ENCODE measurements around the gene WRAP53.

The WRAP53 gene

GRCh38 chr17:7700510-7700909, 12.2 kb downstream of the WRAP53 start:
- no peak for DNase-seq (ENCODE audit: low spot score)
- no peak for TF ChIP-seq CTCF (IDR thresholded peaks at IDR 0.05; ENCODE audit: extremely low read depth, missing control alignments)

- no peak for DNase-seq (ENCODE audit: low spot score)
- no peak for TF ChIP-seq CTCF (IDR thresholded peaks at IDR 0.05; ENCODE audit: extremely low read depth, missing control alignments)
Measured at GRCh38 chr17:7701681-7702080, 13.4 kb downstream of the WRAP53 start.

- no peak for TF ChIP-seq CTCF (IDR thresholded peaks at IDR 0.05; ENCODE audit: extremely low read depth, missing control alignments)
Measured at GRCh38 chr17:7702776-7703175, 14.5 kb downstream of the WRAP53 start.

GRCh38 chr17:7703584-7704479, 15.6 kb downstream of the WRAP53 start:
- no peak for TF ChIP-seq CTCF (IDR thresholded peaks at IDR 0.05; ENCODE audit: extremely low read depth, missing control alignments)
- DNase-seq (ENCODE audit: low spot score) = no peak

More at GRCh38 chr17:7702776-7703175, 14.5 kb downstream of the WRAP53 start:
- DNase-seq (ENCODE audit: low spot score) = no peak

GRCh38 chr17:7704601-7705268, 16.5 kb downstream of the WRAP53 start, which contains the start of gene EFNB3:
TSS of gene EFNB3 (plus strand) at chr17:7705202. CDS start at chr17:7705599, 397 bp downstream.
- no peak for TF ChIP-seq CTCF (IDR thresholded peaks at IDR 0.05; ENCODE audit: extremely low read depth, missing control alignments)
- no peak for DNase-seq (ENCODE audit: low spot score)

DNA sequence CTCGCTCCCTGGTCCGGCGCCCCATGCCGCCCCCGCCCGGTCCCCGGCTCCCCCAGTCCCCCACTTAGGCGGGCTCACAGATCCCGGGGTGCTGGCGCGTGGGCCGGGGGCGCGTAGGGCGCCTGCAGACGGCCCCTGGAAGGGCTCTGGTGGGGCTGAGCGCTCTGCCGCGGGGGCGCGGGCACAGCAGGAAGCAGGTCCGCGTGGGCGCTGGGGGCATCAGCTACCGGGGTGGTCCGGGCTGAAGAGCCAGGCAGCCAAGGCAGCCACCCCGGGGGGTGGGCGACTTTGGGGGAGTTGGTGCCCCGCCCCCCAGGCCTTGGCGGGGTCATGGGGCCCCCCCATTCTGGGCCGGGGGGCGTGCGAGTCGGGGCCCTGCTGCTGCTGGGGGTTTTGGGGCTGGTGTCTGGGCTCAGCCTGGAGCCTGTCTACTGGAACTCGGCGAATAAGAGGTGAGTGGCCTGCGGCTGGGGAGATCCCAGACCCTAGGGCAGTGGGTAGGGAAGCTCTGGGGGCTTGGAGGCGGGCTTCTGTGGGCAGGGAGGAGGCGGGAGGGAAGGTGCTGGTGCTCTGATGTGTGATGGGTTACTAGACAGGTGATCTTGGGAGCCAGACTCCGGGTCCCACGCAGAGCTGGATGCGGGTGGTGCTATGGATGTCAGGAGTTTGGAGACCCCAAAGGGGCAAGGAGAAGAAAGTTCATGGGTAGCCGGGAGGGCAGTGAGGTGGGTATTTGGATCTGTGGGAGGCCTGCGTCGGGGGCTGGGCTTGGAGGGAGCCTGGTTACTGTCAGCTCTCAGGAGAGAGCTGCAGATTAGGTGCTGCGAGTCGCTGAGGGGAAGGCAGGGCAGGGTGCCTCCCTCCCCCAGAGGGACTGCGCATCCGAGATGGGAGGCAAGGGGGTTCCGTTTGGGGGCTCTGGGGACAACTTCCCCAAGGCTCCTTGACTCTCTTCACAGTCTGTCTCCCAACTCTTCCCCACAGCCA, 17.3 kb downstream of the WRAP53 start:
- DNase-seq (ENCODE audit: low spot score) = no peak
- no peak for TF ChIP-seq CTCF (IDR thresholded peaks at IDR 0.05; ENCODE audit: extremely low read depth, missing control alignments)

All from GM20000 (cell line).